Subcutaneous abdominal adipose tissue (tissue), 5 donors: ENCODE data around the gene KIF1B.
"Not testable (repeated sequence)": the region's sequence is repeated elsewhere in the genome, so short reads cannot be mapped to it uniquely, and the experiment has no call there.

Source experiments
- H3K27ac ChIP-seq: one replicate; pipeline ENCODE4 v1.7.0; 2013; ENCODE audit warnings: low read depth, mild to moderate bottlenecking, inconsistent platforms, low read length, moderate library complexity
- H3K27me3 ChIP-seq, 5 donors: one replicate each; pipeline ENCODE4 v1.7.0; 2013; ENCODE audit warnings: low read length in 5 of 5, inconsistent platforms in 1 of 5; ENCODE audit not compliant: control insufficient read depth in 5 of 5, insufficient read depth in 4 of 5
- H3K36me3 ChIP-seq, 5 donors: one replicate each; pipeline ENCODE4 v1.7.0; 2013; ENCODE audit warnings: low read length in 5 of 5; ENCODE audit not compliant: control insufficient read depth in 5 of 5, insufficient read depth in 5 of 5
- H3K4me1 ChIP-seq, 5 donors: one replicate each; pipeline ENCODE4 v1.7.0; 2013; ENCODE audit warnings: low read length in 5 of 5, mild to moderate bottlenecking in 3 of 5, moderate library complexity in 1 of 5; ENCODE audit not compliant: control insufficient read depth in 5 of 5, insufficient read depth in 5 of 5
- H3K4me3 ChIP-seq, 5 donors: one replicate each; pipeline ENCODE4 v1.7.0; 2013; ENCODE audit warnings: low read length in 5 of 5, low read depth in 1 of 5
- H3K9ac ChIP-seq, 5 donors: one replicate each; pipeline ENCODE4 v1.7.0; 2013; ENCODE audit warnings: low read length in 5 of 5, mild to moderate bottlenecking in 4 of 5, moderate library complexity in 3 of 5
- H3K9me3 ChIP-seq, 5 donors: one replicate each; pipeline ENCODE4 v1.7.0; 2013; ENCODE audit warnings: low read length in 5 of 5; ENCODE audit not compliant: control insufficient read depth in 5 of 5
- donor health status: healthy.
- donor health status: healthy.
- donor health status: healthy.
- donor health status: healthy.
- donor health status: healthy.

KIF1B gene

DNA sequence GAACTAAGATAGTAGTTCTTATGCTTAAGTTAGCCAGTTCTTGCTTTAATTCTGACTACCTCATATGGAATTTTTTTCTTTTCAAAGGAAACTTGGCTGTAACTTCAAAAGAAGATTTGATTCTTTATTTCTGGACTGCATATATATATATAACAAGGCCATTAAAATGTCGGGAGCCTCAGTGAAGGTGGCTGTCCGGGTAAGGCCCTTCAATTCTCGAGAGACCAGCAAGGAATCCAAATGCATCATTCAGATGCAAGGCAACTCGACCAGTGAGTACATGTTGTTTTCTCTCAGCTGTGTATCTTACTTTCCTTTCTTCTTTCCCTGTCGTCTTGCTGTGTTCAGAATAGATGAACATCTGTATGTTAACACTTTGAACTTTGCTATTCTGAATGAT lies 21.8 kb downstream of the KIF1B start:
- no peak overlapping the region for H3K9ac ChIP-seq
- no peaks in the 10 kb centered on the region for H3K27me3 ChIP-seq
- H3K9me3 ChIP-seq = no peaks in the 10 kb centered on the region
- peaks cover 0 to 13% (median 4%) of the 10 kb centered on the region in 5 donors for H3K36me3 ChIP-seq
- H3K4me3 ChIP-seq = no peak overlapping the region
- H3K4me1 ChIP-seq = peaks cover 0 to 13% (median 9%) of the 10 kb centered on the region in 5 donors
- peak overlapping the region; percentile 23 for H3K27ac ChIP-seq

DNA sequence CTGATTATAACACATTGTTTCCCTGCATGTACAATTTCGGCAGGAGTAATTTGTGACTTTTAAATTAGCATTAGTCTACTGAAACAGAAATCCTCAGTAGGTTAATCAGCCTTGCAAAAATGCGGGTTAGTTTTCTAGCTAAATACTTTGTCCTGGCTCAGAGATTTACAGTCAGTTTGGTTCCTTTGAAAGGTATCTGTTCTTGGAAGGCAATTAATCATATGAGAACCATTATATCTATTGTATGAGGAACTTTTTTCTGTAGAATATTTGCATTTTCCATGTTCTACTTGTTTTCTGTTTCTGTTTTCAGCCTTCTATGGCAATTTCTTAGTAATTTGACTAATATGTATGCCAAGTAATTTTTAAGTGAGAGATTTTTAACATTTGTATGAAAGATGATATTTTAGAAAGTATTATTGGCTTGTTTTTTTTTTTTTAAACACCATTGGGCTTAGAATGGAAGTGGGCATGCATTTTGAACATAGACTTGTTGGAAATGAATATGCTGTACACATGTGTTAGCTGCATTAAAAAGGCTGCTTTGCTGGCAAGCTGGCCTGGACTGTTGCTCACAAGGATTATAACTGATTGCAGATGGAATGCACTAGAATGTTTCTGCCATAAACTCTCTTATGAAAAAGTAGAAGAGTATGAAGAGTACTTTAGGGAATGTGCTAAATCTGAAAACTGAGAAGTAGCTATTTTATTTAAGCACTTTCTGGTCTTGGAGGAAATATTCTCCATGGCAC lies 26.2 kb downstream of the KIF1B start:
- Histone ChIP-seq H3K9me3 (no peaks in the 10 kb centered on the region), H3K27me3 (no peaks in the 10 kb centered on the region), H3K9ac (no peak overlapping the region), H3K36me3 (peaks cover 0 to 13% (median 4%) of the 10 kb centered on the region in 5 donors), H3K27ac (no peak overlapping the region), H3K4me3 (no peak overlapping the region), H3K4me1 (peaks cover 0 to 14% (median 10%) of the 10 kb centered on the region in 5 donors)

DNA sequence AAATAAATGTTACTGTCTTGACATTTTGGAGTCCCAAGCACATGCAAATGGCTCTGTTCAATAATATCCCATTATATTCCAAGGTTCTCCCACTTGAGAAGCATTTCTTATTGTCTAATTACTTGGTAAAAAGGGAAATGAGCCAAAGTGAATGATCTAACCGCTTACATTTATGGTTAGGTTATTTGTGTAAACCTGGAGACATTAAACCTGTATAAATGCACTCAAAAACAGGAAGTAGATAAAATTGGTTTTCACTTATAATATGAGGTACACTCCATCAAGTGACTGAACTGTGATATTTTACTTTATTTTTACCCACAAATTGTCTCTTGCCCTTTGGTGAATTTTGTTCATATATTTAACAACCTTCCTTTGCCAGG lies 26.8 kb downstream of the KIF1B start:
- H3K9ac ChIP-seq = no peak overlapping the region
- no peak overlapping the region for H3K4me3 ChIP-seq
- no peaks in the 10 kb centered on the region for H3K27me3 ChIP-seq
- no peak overlapping the region for H3K27ac ChIP-seq
- peaks cover 0 to 13% (median 4%) of the 10 kb centered on the region in 5 donors for H3K36me3 ChIP-seq
- H3K9me3 ChIP-seq = no peaks in the 10 kb centered on the region
- H3K4me1 ChIP-seq = peaks cover 0 to 14% (median 10%) of the 10 kb centered on the region in 5 donors

GRCh38 chr1:10242135-10242534 lies 31.8 kb downstream of the KIF1B start:
- no peaks in the 10 kb centered on the region for H3K27me3 ChIP-seq
- no peak overlapping the region for H3K4me3 ChIP-seq
- no peak overlapping the region for H3K9ac ChIP-seq
- peaks cover 2 to 13% (median 4%) of the 10 kb centered on the region in 5 donors for H3K4me1 ChIP-seq
- no peak overlapping the region for H3K27ac ChIP-seq
- H3K36me3 ChIP-seq = peaks cover 0 to under 1% (median 0%) of the 10 kb centered on the region in 5 donors
- H3K9me3 ChIP-seq = no peaks in the 10 kb centered on the region

GRCh38 chr1:10242811-10243210 lies 32.4 kb downstream of the KIF1B start:
- no peak overlapping the region for H3K9ac ChIP-seq
- no peak overlapping the region for H3K27ac ChIP-seq
- H3K9me3 ChIP-seq = no peaks in the 10 kb centered on the region
- H3K4me3 ChIP-seq = no peak overlapping the region
- H3K27me3 ChIP-seq = no peaks in the 10 kb centered on the region
- peaks cover 0 to 3% (median 0%) of the 10 kb centered on the region in 5 donors for H3K36me3 ChIP-seq
- H3K4me1 ChIP-seq = peaks cover 0 to 10% (median 4%) of the 10 kb centered on the region in 5 donors

GRCh38 chr1:10245674-10246073 lies 35.3 kb downstream of the KIF1B start:
- Histone ChIP-seq H3K27ac (no peak overlapping the region), H3K4me1 (peaks cover 4 to 24% (median 12%) of the 10 kb centered on the region in 5 donors), H3K9ac (no peak overlapping the region), H3K4me3 (no peak overlapping the region), H3K36me3 (peaks cover 0 to 3% (median 0%) of the 10 kb centered on the region in 5 donors), H3K9me3 (no peaks in the 10 kb centered on the region), H3K27me3 (no peaks in the 10 kb centered on the region)

- Histone ChIP-seq H3K9me3 (no peaks in the 10 kb centered on the region), H3K36me3 (peaks cover 0 to 3% (median 0%) of the 10 kb centered on the region in 5 donors), H3K4me3 (no peak overlapping the region), H3K4me1 (peaks cover 5 to 46% (median 34%) of the 10 kb centered on the region in 5 donors), H3K9ac (no peak overlapping the region), H3K27me3 (no peaks in the 10 kb centered on the region), H3K27ac (no peak overlapping the region)
Observed at GRCh38 chr1:10249808-10250457, 39.6 kb downstream of the KIF1B start.

DNA sequence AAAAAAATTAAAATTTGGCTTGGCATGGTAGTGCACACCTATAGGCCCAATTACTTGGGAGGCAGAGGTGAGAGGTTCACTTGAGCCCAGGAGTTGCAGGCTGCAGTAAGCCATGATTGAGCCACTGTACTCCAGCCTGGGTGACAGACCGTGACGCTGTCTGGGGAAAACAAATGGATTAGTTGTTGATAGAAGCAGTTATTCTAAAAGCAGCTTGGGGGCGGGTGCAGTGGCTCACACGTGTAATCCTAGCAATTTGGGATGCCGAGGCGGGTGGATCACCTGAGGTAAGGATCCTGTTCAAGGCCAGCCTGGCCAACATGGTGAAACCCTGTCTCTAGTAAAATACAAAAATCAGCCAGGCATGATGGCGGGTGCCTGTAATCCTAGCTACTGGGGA lies 40.3 kb downstream of the KIF1B start:
- no peaks in the 10 kb centered on the region for H3K27me3 ChIP-seq
- no peak overlapping the region for H3K9ac ChIP-seq
- peaks cover 0 to 3% (median 0%) of the 10 kb centered on the region in 5 donors for H3K36me3 ChIP-seq
- H3K27ac ChIP-seq = no peak overlapping the region
- H3K4me1 ChIP-seq = peaks cover 4 to 43% (median 34%) of the 10 kb centered on the region in 5 donors
- no peak overlapping the region for H3K4me3 ChIP-seq
- H3K9me3 ChIP-seq = no peaks in the 10 kb centered on the region

DNA sequence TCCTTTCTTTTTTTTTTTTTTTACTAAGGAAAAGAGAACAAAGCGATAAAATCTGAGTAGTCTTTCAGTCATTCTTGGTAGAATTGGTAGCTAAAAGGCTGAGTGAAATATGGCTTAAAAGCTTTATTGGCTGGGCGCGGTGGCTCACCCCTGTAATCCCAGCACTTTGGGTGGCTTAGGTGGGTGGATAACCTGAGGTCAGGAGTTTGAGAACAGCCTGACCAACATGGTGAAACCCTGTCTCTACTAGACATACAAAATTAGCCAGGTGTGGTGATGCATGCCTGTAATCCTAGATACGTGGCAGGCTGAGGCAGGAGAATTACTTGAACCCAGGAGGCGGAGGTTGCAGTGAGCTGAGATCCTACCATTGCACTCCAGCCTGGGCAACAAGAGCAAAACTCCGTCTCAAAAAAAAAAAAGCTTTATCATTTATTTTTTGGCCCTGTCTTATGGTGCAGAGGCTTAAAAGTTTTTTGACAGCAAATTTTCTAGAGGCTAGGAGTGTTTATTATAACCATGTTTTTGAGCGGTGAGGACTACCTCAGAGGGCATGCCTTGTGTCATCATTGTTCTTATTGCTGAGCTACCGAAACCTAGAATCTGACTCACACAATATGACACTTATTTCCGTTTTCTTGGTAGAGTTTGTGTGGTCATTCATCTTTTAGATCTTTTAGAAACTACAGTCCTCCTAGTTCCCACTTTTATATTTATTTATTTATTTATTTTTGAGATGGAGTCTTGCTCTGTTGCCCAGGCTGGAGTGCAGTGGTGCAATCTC lies 41.1 kb downstream of the KIF1B start:
- not testable (repeated sequence) for H3K36me3 ChIP-seq, H3K27me3 ChIP-seq, H3K4me3 ChIP-seq, H3K9me3 ChIP-seq, H3K9ac ChIP-seq
- peaks cover 4 to 42% (median 34%) of the 10 kb centered on the region in 5 donors for H3K4me1 ChIP-seq
- peak overlapping the region; percentile 46 for H3K27ac ChIP-seq
